Activated T-cell treated with anti-CD3 and anti-CD28 coated beads, Interleukin-2, amount 50 U/mL, for 1 hour (primary cell): ENCODE measurements around the gene SSUH2.
"Not testable (repeated sequence)": the region's sequence is repeated elsewhere in the genome, so short reads cannot be mapped to it uniquely, and the experiment has no call there.

Source experiments
- DNase-seq: peaks from one replicate; pipeline ENCODE4 v3.0.0-alpha.2; 2020

The SSUH2 gene

GRCh38 chr3:8658306-8659212 lies 14.0 kb upstream of the SSUH2 start:
- DNase-seq: no peak

- no peak for DNase-seq
Observed at GRCh38 chr3:8657804-8658305, 13.3 kb upstream of the SSUH2 start.

- no peak for DNase-seq
Observed at GRCh38 chr3:8656240-8656639, 11.6 kb upstream of the SSUH2 start.

- no peak for DNase-seq
Observed at GRCh38 chr3:8655387-8655835, 10.8 kb upstream of the SSUH2 start.

GRCh38 chr3:8654572-8655329 lies 10.2 kb upstream of the SSUH2 start:
- DNase-seq: not testable (repeated sequence)

GRCh38 chr3:8653800-8654408 lies 9.3 kb upstream of the SSUH2 start:
- no peak for DNase-seq

- no peak for DNase-seq
Observed at GRCh38 chr3:8652324-8652987, 7.9 kb upstream of the SSUH2 start.

- DNase-seq: no peak
Observed at GRCh38 chr3:8651418-8652323, 7.1 kb upstream of the SSUH2 start.

GRCh38 chr3:8650583-8651416 lies 6.2 kb upstream of the SSUH2 start:
- no peak for DNase-seq

GRCh38 chr3:8649757-8650156 lies 5.2 kb upstream of the SSUH2 start:
- DNase-seq: no peak

GRCh38 chr3:8648909-8649741 lies 4.5 kb upstream of the SSUH2 start:
- DNase-seq: no peak

GRCh38 chr3:8647137-8647985 lies 2.8 kb upstream of the SSUH2 start:
- DNase-seq: no peak

- no peak for DNase-seq
Observed at GRCh38 chr3:8646313-8646938, 1.8 kb upstream of the SSUH2 start.

- DNase-seq: no peak
Observed at GRCh38 chr3:8645712-8646111, 1.1 kb upstream of the SSUH2 start.

GRCh38 chr3:8643693-8644365 lies 769 bp downstream of the SSUH2 start:
- DNase-seq: no peak

- no peak for DNase-seq
Observed at GRCh38 chr3:8642001-8642400, 2.6 kb downstream of the SSUH2 start.

GRCh38 chr3:8641472-8641871 lies 3.1 kb downstream of the SSUH2 start:
- DNase-seq: no peak

GRCh38 chr3:8640223-8640622 lies 4.4 kb downstream of the SSUH2 start:
- DNase-seq: no peak
